Putamen (tissue), 1 donor: ENCODE data around the gene RNF149.
"Not testable (repeated sequence)": the region's sequence is repeated elsewhere in the genome, so short reads cannot be mapped to it uniquely, and the experiment has no call there.

Experiments
- DNase-seq: peaks from one replicate; pipeline ENCODE4 v3.0.0-alpha.2; 2016; ENCODE audit warnings: low spot score

The RNF149 gene

GRCh38 chr2:101308432-101309210 is at the start of gene RNF149:
Gene RNF149 (minus strand): TSS chr2:101308701. CDS start chr2:101308588, 113 bp downstream.
- DNase-seq, result peak; percentile 89

GRCh38 chr2:101357376-101357775 is 48.9 kb upstream of the RNF149 start:
- no peak for DNase-seq

- DNase-seq, result no peak
Observed at GRCh38 chr2:101356521-101356920, 48.0 kb upstream of the RNF149 start.

GRCh38 chr2:101356055-101356454 is 47.6 kb upstream of the RNF149 start:
- DNase-seq, result no peak

- no peak for DNase-seq
Observed at GRCh38 chr2:101355401-101356054, 47.0 kb upstream of the RNF149 start.

- no peak for DNase-seq
Observed at GRCh38 chr2:101354420-101355311, 46.2 kb upstream of the RNF149 start.

GRCh38 chr2:101352631-101353030 is 44.1 kb upstream of the RNF149 start:
- not testable (repeated sequence) for DNase-seq

GRCh38 chr2:101351207-101351606 is 42.7 kb upstream of the RNF149 start:
- no peak for DNase-seq

- DNase-seq, result peak; percentile 83
Observed at GRCh38 chr2:101349893-101350662, 41.6 kb upstream of the RNF149 start.

- no peak for DNase-seq
Observed at GRCh38 chr2:101348883-101349282, 40.4 kb upstream of the RNF149 start.

GRCh38 chr2:101346909-101347308 is 38.4 kb upstream of the RNF149 start:
- no peak for DNase-seq

GRCh38 chr2:101344137-101344536 is 35.6 kb upstream of the RNF149 start:
- peak; percentile 66 for DNase-seq

GRCh38 chr2:101342625-101343008 is 34.1 kb upstream of the RNF149 start:
- no peak for DNase-seq

GRCh38 chr2:101341901-101342624 is 33.6 kb upstream of the RNF149 start:
- DNase-seq, result peak; percentile 77

- DNase-seq, result no peak
Observed at GRCh38 chr2:101341421-101341820, 32.9 kb upstream of the RNF149 start.

GRCh38 chr2:101340141-101340551 is 31.6 kb upstream of the RNF149 start:
- DNase-seq, result no peak

GRCh38 chr2:101339266-101339880 is 30.9 kb upstream of the RNF149 start:
- DNase-seq, result no peak

- DNase-seq, result no peak
Observed at GRCh38 chr2:101337877-101338276, 29.4 kb upstream of the RNF149 start.

- DNase-seq, result no peak
Observed at GRCh38 chr2:101332885-101333766, 24.6 kb upstream of the RNF149 start.

GRCh38 chr2:101331202-101331601 is 22.7 kb upstream of the RNF149 start:
- DNase-seq, result no peak
